ENCODE measurements around the gene PSMA6. TPM values are rescaled to one million over a fixed set of nuclear protein-coding genes. Genes with fewer than 3 reads are reported as not detected.
"Not testable (repeated sequence)": the region's sequence is repeated elsewhere in the genome, so short reads cannot be mapped to it uniquely, and the experiment has no call there.

The PSMA6 gene
- total and polyA plus RNA-seq, 4 donors = 155 to 171 (median 166) TPM

GRCh38 chr14:35292770-35293561, 784 bp downstream of the PSMA6 start:
- Histone ChIP-seq H3K27me3 (ENCODE audit: control insufficient read depth, insufficient read depth, low read length) (no peaks in the 10 kb centered on the region), H3K27ac (ENCODE audit: low read depth, low read length) (peak overlapping the region; percentile 91), H3K4me3 (ENCODE audit: low read depth, low read length) (peak overlapping the region; percentile 98), H3K4me1 (ENCODE audit: control insufficient read depth, insufficient read depth, low read length) (peaks cover 16% of the 10 kb centered on the region), H3K9me3 (ENCODE audit: control insufficient read depth, insufficient read depth, low read length) (no peaks in the 10 kb centered on the region), H3K36me3 (ENCODE audit: control insufficient read depth, insufficient read depth, low read length) (peaks cover 7% of the 10 kb centered on the region)
- WGBS (ENCODE audit: insufficient coverage) = 7% methylated on average over 7 of the region's 14 CpGs
- DNase-seq (ENCODE audit: low read depth in 4 of 6, low spot score in 6 of 6) = no peak

DNA sequence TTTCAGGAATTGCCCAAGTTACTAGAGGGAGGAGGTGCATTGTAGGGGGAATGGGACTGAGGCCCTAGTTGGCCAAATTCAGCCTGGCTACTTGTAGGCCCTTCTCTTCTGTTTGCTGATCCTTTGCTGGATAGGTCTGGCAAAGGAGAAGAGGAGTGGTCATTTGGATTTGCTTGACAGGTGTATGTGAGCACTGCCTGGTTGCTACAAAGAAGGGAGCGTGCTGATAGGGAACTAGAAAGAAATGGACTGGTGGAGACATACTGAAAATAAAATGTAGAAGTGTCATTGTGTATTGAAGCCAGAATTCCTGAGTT, 3.6 kb downstream of the PSMA6 start:
- WGBS (ENCODE audit: insufficient coverage) = no CpG with 5 or more reads among the region's 1 CpG
- peaks cover 16% of the 10 kb centered on the region for H3K4me1 ChIP-seq (ENCODE audit: control insufficient read depth, insufficient read depth, low read length)

DNA sequence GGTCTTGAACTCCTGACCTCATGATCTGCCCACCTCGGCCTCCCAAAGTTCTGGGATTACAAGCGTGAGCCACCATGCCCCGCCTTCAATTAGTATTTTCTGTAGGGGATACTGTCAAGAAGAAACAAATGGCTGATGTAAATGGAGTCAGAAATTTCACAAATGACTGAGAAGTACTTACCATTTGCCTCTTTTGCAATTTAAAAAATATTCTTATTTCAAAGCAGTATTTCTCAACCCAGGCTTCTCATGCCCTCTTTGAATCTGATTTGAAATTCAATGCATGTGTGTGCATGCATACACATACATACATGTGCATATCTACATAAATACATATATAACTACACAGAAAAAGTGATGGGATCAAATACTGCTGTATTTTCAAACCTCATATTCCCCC, 4.4 kb downstream of the PSMA6 start:
- H3K9me3 ChIP-seq (ENCODE audit: control insufficient read depth, insufficient read depth, low read length) = no peaks in the 10 kb centered on the region
- H3K4me1 ChIP-seq (ENCODE audit: control insufficient read depth, insufficient read depth, low read length) = peaks cover 13% of the 10 kb centered on the region
- no CpG with 5 or more reads among the region's 3 CpGs for WGBS (ENCODE audit: insufficient coverage)
- no peak overlapping the region for H3K4me3 ChIP-seq (ENCODE audit: low read depth, low read length)
- no peaks in the 10 kb centered on the region for H3K27me3 ChIP-seq (ENCODE audit: control insufficient read depth, insufficient read depth, low read length)
- DNase-seq (ENCODE audit: low read depth in 4 of 6, low spot score in 6 of 6) = no peak
- H3K27ac ChIP-seq (ENCODE audit: low read depth, low read length) = no peak overlapping the region
- H3K36me3 ChIP-seq (ENCODE audit: control insufficient read depth, insufficient read depth, low read length) = peaks cover 7% of the 10 kb centered on the region

More for the DNA sequence above, 3.6 kb downstream of the PSMA6 start:
- no peak overlapping the region for H3K27ac ChIP-seq (ENCODE audit: low read depth, low read length)
- no peak overlapping the region for H3K4me3 ChIP-seq (ENCODE audit: low read depth, low read length)
- no peak for DNase-seq (ENCODE audit: low read depth in 4 of 6, low spot score in 6 of 6)
- no peaks in the 10 kb centered on the region for H3K27me3 ChIP-seq (ENCODE audit: control insufficient read depth, insufficient read depth, low read length)
- H3K36me3 ChIP-seq (ENCODE audit: control insufficient read depth, insufficient read depth, low read length) = peaks cover 7% of the 10 kb centered on the region
- H3K9me3 ChIP-seq (ENCODE audit: control insufficient read depth, insufficient read depth, low read length) = no peaks in the 10 kb centered on the region

DNA sequence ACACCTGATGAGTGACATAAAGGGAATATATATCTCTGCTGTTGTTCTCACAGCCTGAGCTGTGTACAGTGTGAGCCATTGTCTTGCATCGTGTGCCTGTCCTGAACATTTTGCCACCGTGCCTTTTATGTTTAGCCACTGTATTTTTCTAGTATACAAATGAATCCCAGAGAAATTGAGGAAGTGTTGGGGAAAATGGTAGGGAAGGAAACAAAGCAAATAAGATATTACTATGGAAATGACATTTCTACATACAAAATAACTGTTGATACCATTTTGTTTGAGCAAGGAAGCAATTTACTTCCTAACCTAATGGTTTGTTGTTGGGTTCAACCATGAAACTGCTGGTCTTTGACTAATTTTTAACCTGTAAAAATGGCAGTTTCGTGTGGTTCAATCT, 5.5 kb downstream of the PSMA6 start:
- Histone ChIP-seq H3K4me3 (ENCODE audit: low read depth, low read length) (no peak overlapping the region), H3K9me3 (ENCODE audit: control insufficient read depth, insufficient read depth, low read length) (no peaks in the 10 kb centered on the region), H3K36me3 (ENCODE audit: control insufficient read depth, insufficient read depth, low read length) (peaks cover 7% of the 10 kb centered on the region), H3K27ac (ENCODE audit: low read depth, low read length) (no peak overlapping the region), H3K4me1 (ENCODE audit: control insufficient read depth, insufficient read depth, low read length) (peaks cover 6% of the 10 kb centered on the region), H3K27me3 (ENCODE audit: control insufficient read depth, insufficient read depth, low read length) (no peaks in the 10 kb centered on the region)
- no peak for DNase-seq (ENCODE audit: low read depth in 4 of 6, low spot score in 6 of 6)
- no CpG with 5 or more reads among the region's 3 CpGs for WGBS (ENCODE audit: insufficient coverage)

- no peak overlapping the region for H3K4me3 ChIP-seq (ENCODE audit: low read depth, low read length)
- no peaks in the 10 kb centered on the region for H3K9me3 ChIP-seq (ENCODE audit: control insufficient read depth, insufficient read depth, low read length)
- no peak overlapping the region for H3K27ac ChIP-seq (ENCODE audit: low read depth, low read length)
- peaks cover 7% of the 10 kb centered on the region for H3K36me3 ChIP-seq (ENCODE audit: control insufficient read depth, insufficient read depth, low read length)
- H3K4me1 ChIP-seq (ENCODE audit: control insufficient read depth, insufficient read depth, low read length) = peaks cover 6% of the 10 kb centered on the region
- no CpG with 5 or more reads among the region's 4 CpGs for WGBS (ENCODE audit: insufficient coverage)
- DNase-seq (ENCODE audit: low read depth in 4 of 6, low spot score in 6 of 6) = no peak
- no peaks in the 10 kb centered on the region for H3K27me3 ChIP-seq (ENCODE audit: control insufficient read depth, insufficient read depth, low read length)
These were observed 6.2 kb downstream of the PSMA6 start for GRCh38 chr14:35298351-35298750.

- H3K4me1 ChIP-seq (ENCODE audit: control insufficient read depth, insufficient read depth, low read length) = no peaks in the 10 kb centered on the region
These were observed 7.5 kb downstream of the PSMA6 start for GRCh38 chr14:35299708-35300107.

DNA sequence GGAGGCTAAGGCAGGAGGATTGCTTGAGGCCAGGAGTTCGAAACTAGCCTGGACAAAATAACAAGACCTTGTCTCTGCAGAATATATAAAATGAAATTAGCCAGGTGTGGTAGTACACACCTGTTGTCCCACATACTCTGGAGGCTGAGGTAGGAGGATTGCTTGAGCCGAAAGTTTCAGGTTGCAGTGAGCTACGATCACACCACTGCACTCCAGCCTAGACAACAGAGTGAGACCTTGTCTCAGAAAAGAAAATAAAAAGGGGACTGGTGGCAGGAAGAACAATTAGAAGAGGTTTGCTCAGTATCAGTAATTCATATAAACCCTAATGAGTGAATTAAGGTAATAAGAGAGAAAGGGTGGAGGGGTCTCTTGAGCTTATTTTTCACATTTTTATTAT, 8.0 kb downstream of the PSMA6 start:
- no peak overlapping the region for H3K27ac ChIP-seq (ENCODE audit: low read depth, low read length)
- no peak for DNase-seq (ENCODE audit: low read depth in 4 of 6, low spot score in 6 of 6)
- H3K27me3 ChIP-seq (ENCODE audit: control insufficient read depth, insufficient read depth, low read length) = no peaks in the 10 kb centered on the region
- no peak overlapping the region for H3K4me3 ChIP-seq (ENCODE audit: low read depth, low read length)
- no peaks in the 10 kb centered on the region for H3K36me3 ChIP-seq (ENCODE audit: control insufficient read depth, insufficient read depth, low read length)
- H3K9me3 ChIP-seq (ENCODE audit: control insufficient read depth, insufficient read depth, low read length) = no peaks in the 10 kb centered on the region
- WGBS (ENCODE audit: insufficient coverage) = 100% methylated on average over 1 of the region's 3 CpGs
- no peaks in the 10 kb centered on the region for H3K4me1 ChIP-seq (ENCODE audit: control insufficient read depth, insufficient read depth, low read length)

More at GRCh38 chr14:35299708-35300107, 7.5 kb downstream of the PSMA6 start:
- Histone ChIP-seq H3K9me3 (ENCODE audit: control insufficient read depth, insufficient read depth, low read length) (no peaks in the 10 kb centered on the region), H3K36me3 (ENCODE audit: control insufficient read depth, insufficient read depth, low read length) (peaks cover 3% of the 10 kb centered on the region), H3K27ac (ENCODE audit: low read depth, low read length) (no peak overlapping the region), H3K27me3 (ENCODE audit: control insufficient read depth, insufficient read depth, low read length) (no peaks in the 10 kb centered on the region), H3K4me3 (ENCODE audit: low read depth, low read length) (no peak overlapping the region)
- no peak for DNase-seq (ENCODE audit: low read depth in 4 of 6, low spot score in 6 of 6)
- WGBS (ENCODE audit: insufficient coverage) = 86% methylated on average over 1 of the region's 1 CpG

- not testable (repeated sequence) for DNase-seq (ENCODE audit: low read depth in 4 of 6, low spot score in 6 of 6); H3K27me3 ChIP-seq (ENCODE audit: control insufficient read depth, insufficient read depth, low read length); H3K4me1 ChIP-seq (ENCODE audit: control insufficient read depth, insufficient read depth, low read length); H3K36me3 ChIP-seq (ENCODE audit: control insufficient read depth, insufficient read depth, low read length); H3K27ac ChIP-seq (ENCODE audit: low read depth, low read length); H3K4me3 ChIP-seq (ENCODE audit: low read depth, low read length); H3K9me3 ChIP-seq (ENCODE audit: control insufficient read depth, insufficient read depth, low read length)
- WGBS (ENCODE audit: insufficient coverage) = 92% methylated on average over 2 of the region's 4 CpGs
These were observed 9.2 kb downstream of the PSMA6 start for GRCh38 chr14:35301334-35301733.

GRCh38 chr14:35301735-35302528, 9.8 kb downstream of the PSMA6 start:
- no CpG with 5 or more reads among the region's 1 CpG for WGBS (ENCODE audit: insufficient coverage)
- Histone ChIP-seq H3K27me3 (ENCODE audit: control insufficient read depth, insufficient read depth, low read length) (no peaks in the 10 kb centered on the region), H3K36me3 (ENCODE audit: control insufficient read depth, insufficient read depth, low read length) (peaks cover 4% of the 10 kb centered on the region), H3K9me3 (ENCODE audit: control insufficient read depth, insufficient read depth, low read length) (no peaks in the 10 kb centered on the region), H3K4me3 (ENCODE audit: low read depth, low read length) (no peak overlapping the region), H3K27ac (ENCODE audit: low read depth, low read length) (no peak overlapping the region), H3K4me1 (ENCODE audit: control insufficient read depth, insufficient read depth, low read length) (no peaks in the 10 kb centered on the region)
- no peak for DNase-seq (ENCODE audit: low read depth in 4 of 6, low spot score in 6 of 6)

Data from spinal cord (tissue), 10 donors.